DND-41 (cell line): ENCODE results near the gene APOBEC4.

Experiments used
- EZH2 ChIP-seq: IDR thresholded peaks from 3 replicates; pipeline ENCODE4 v1.6.1; 2012; ENCODE audit warnings: borderline replicate concordance, low read depth, mild to moderate bottlenecking, moderate library complexity, low read length, inconsistent platforms; ENCODE audit not compliant: severe bottlenecking
- TF ChIP-seq, protein P1 (sequence below): IDR thresholded peaks from 2 replicates; pipeline ENCODE4 v1.5.1; 2012; ENCODE audit warnings: borderline replicate concordance, low read length, moderate library complexity, mild to moderate bottlenecking; ENCODE audit not compliant: poor library complexity, severe bottlenecking; ENCODE audit errors: extremely low read depth

GRCh38 chr1:183622884-183623785, 30.0 kb downstream of the APOBEC4 start:
- TF ChIP-seq, protein P1, sequence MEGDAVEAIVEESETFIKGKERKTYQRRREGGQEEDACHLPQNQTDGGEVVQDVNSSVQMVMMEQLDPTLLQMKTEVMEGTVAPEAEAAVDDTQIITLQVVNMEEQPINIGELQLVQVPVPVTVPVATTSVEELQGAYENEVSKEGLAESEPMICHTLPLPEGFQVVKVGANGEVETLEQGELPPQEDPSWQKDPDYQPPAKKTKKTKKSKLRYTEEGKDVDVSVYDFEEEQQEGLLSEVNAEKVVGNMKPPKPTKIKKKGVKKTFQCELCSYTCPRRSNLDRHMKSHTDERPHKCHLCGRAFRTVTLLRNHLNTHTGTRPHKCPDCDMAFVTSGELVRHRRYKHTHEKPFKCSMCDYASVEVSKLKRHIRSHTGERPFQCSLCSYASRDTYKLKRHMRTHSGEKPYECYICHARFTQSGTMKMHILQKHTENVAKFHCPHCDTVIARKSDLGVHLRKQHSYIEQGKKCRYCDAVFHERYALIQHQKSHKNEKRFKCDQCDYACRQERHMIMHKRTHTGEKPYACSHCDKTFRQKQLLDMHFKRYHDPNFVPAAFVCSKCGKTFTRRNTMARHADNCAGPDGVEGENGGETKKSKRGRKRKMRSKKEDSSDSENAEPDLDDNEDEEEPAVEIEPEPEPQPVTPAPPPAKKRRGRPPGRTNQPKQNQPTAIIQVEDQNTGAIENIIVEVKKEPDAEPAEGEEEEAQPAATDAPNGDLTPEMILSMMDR, result peak; percentile 87
- no peak for TF ChIP-seq EZH2
